HK-2 (cell line): ENCODE measurements around the gene PSENEN.

ENCODE experiments used
- DNase-seq: peaks from one replicate; pipeline ENCODE4 v3.0.0-alpha.2; 2018; ENCODE audit not compliant: unreplicated experiment

The PSENEN gene

GRCh38 chr19:35745328-35746086 lies at the start of gene PSENEN, which contains the start of gene U2AF1L4:
Gene PSENEN (plus strand): TSS chr19:35745651. CDS start chr19:35745931, 280 bp downstream.
Gene U2AF1L4 (minus strand): TSS chr19:35745418. CDS start chr19:35745391, 27 bp downstream.
- DNase-seq: peak; percentile 94

GRCh38 chr19:35695895-35696422 lies 49.5 kb upstream of the PSENEN start:
- no peak for DNase-seq

- DNase-seq: no peak
These were observed 48.6 kb upstream of the PSENEN start for GRCh38 chr19:35696835-35697234.

GRCh38 chr19:35702223-35703012 lies 43.0 kb upstream of the PSENEN start:
- DNase-seq: peak; percentile 97

- DNase-seq: no peak
These were observed 42.1 kb upstream of the PSENEN start for GRCh38 chr19:35703343-35703742.

GRCh38 chr19:35704218-35704617 lies 41.2 kb upstream of the PSENEN start, which contains the start of gene ZBTB32:
Gene ZBTB32 (plus strand): TSS chr19:35704558. CDS start chr19:35714627, 10,069 bp downstream.
- DNase-seq: no peak

- DNase-seq: no peak
These were observed 37.1 kb upstream of the PSENEN start for GRCh38 chr19:35708391-35708790.

GRCh38 chr19:35710784-35711723 lies 34.4 kb upstream of the PSENEN start:
- no peak for DNase-seq

- no peak for DNase-seq
These were observed 32.6 kb upstream of the PSENEN start for GRCh38 chr19:35712567-35713505.

- DNase-seq: no peak
These were observed 32.0 kb upstream of the PSENEN start for GRCh38 chr19:35713506-35713850.

GRCh38 chr19:35713904-35714495 lies 31.5 kb upstream of the PSENEN start:
- DNase-seq: no peak

- no peak for DNase-seq
These were observed 30.7 kb upstream of the PSENEN start for GRCh38 chr19:35714601-35715354.

- no peak for DNase-seq
These were observed 30.1 kb upstream of the PSENEN start for GRCh38 chr19:35715355-35715809.

- no peak for DNase-seq
These were observed 29.3 kb upstream of the PSENEN start for GRCh38 chr19:35715981-35716800.

GRCh38 chr19:35716801-35717664 lies 28.4 kb upstream of the PSENEN start:
- DNase-seq: peak; percentile 87

GRCh38 chr19:35717665-35718344 lies 27.6 kb upstream of the PSENEN start, which contains the start of gene KMT2B:
Gene KMT2B (plus strand): TSS chr19:35718003. CDS start chr19:35718019, 16 bp downstream.
- peak; percentile 96 for DNase-seq
